ENCODE data around the gene RBMS3. TPM values are rescaled to one million over a fixed set of nuclear protein-coding genes. Genes with fewer than 3 reads are reported as not detected.

RBMS3 gene
- total and polyA plus RNA-seq, 2 donors (not counting 1 experiment from before 2014, with no cell fraction given): 26.9 to 68.4 TPM

GRCh38 chr3:29345516-29346300 is 64.8 kb downstream of the RBMS3 start:
- Histone ChIP-seq H3K4me3 (replicated peaks in 1 of 4; ENCODE audit: control extremely low read depth in 1 of 4, insufficient read depth in 1 of 4, low read depth in 3 of 4, low read length in 4 of 4) (no peak overlapping the region), H2AFZ (ENCODE audit: low read length) (no peak overlapping the region), H3K27me3 (ENCODE audit: control insufficient read depth, insufficient read depth, low read length) (no peaks in the 10 kb centered on the region), H3K4me1 (ENCODE audit: control insufficient read depth, extremely low read depth, insufficient read depth, low read length) (no peaks in the 10 kb centered on the region), H3K4me2 (ENCODE audit: extremely low read depth, insufficient read depth, low read length) (no peak overlapping the region), H3K36me3 (ENCODE audit: control insufficient read depth, insufficient read depth, low read length) (no peaks in the 10 kb centered on the region), H4K20me1 (ENCODE audit: control insufficient read depth, extremely low read depth, insufficient read depth, low read length) (no peaks in the 10 kb centered on the region), H3K27ac (ENCODE audit: insufficient read depth, low read length) (no peak overlapping the region), H3K9me3 (ENCODE audit: control insufficient read depth, insufficient read depth, low read depth, low read length) (no peaks in the 10 kb centered on the region), H3K9ac (ENCODE audit: insufficient read depth, low read length) (no peak overlapping the region), H3K79me2 (ENCODE audit: control insufficient read depth, insufficient read depth, low read length) (peaks cover 3% of the 10 kb centered on the region)
- no peak for DNase-seq (ENCODE audit: low read depth in 2 of 2)
- no peak for TF ChIP-seq CTCF (conservative IDR thresholded peaks at IDR 0.05 in 1 of 2, IDR thresholded peaks at IDR 0.05 in 1 of 2; ENCODE audit: low read depth in 1 of 2, low read length in 2 of 2)

GRCh38 chr3:29346828-29347227 is 66.0 kb downstream of the RBMS3 start:
- H3K4me2 ChIP-seq (ENCODE audit: extremely low read depth, insufficient read depth, low read length): no peak overlapping the region
- peak; percentile 39 to 81 for DNase-seq (ENCODE audit: low read depth in 2 of 2)
- H3K4me3 ChIP-seq (replicated peaks in 1 of 4; ENCODE audit: control extremely low read depth in 1 of 4, insufficient read depth in 1 of 4, low read depth in 3 of 4, low read length in 4 of 4): no peak overlapping the region
- H3K27ac ChIP-seq (ENCODE audit: insufficient read depth, low read length): no peak overlapping the region
- TF ChIP-seq EZH2 (IDR thresholded peaks at IDR 0.05; ENCODE audit: low read length, missing control alignments): no peak
- no peak for TF ChIP-seq CTCF (conservative IDR thresholded peaks at IDR 0.05 in 1 of 2, IDR thresholded peaks at IDR 0.05 in 1 of 2; ENCODE audit: low read depth in 1 of 2, low read length in 2 of 2)
- no peaks in the 10 kb centered on the region for H3K4me1 ChIP-seq (ENCODE audit: control insufficient read depth, extremely low read depth, insufficient read depth, low read length)
- no peak overlapping the region for H3K9ac ChIP-seq (ENCODE audit: insufficient read depth, low read length)
- H3K36me3 ChIP-seq (ENCODE audit: control insufficient read depth, insufficient read depth, low read length): no peaks in the 10 kb centered on the region
- H3K27me3 ChIP-seq (ENCODE audit: control insufficient read depth, insufficient read depth, low read length): no peaks in the 10 kb centered on the region
- H3K79me2 ChIP-seq (ENCODE audit: control insufficient read depth, insufficient read depth, low read length): peaks cover 3% of the 10 kb centered on the region
- no peaks in the 10 kb centered on the region for H3K9me3 ChIP-seq (ENCODE audit: control insufficient read depth, insufficient read depth, low read depth, low read length)
- no peaks in the 10 kb centered on the region for H4K20me1 ChIP-seq (ENCODE audit: control insufficient read depth, extremely low read depth, insufficient read depth, low read length)
- H2AFZ ChIP-seq (ENCODE audit: low read length): no peak overlapping the region

GRCh38 chr3:29347412-29347811 is 66.5 kb downstream of the RBMS3 start:
- no peak overlapping the region for H3K4me3 ChIP-seq (replicated peaks in 1 of 4; ENCODE audit: control extremely low read depth in 1 of 4, insufficient read depth in 1 of 4, low read depth in 3 of 4, low read length in 4 of 4)
- no peaks in the 10 kb centered on the region for H3K27me3 ChIP-seq (ENCODE audit: control insufficient read depth, insufficient read depth, low read length)
- no peak overlapping the region for H2AFZ ChIP-seq (ENCODE audit: low read length)
- no peak overlapping the region for H3K4me2 ChIP-seq (ENCODE audit: extremely low read depth, insufficient read depth, low read length)
- H3K36me3 ChIP-seq (ENCODE audit: control insufficient read depth, insufficient read depth, low read length): no peaks in the 10 kb centered on the region
- TF ChIP-seq CTCF (conservative IDR thresholded peaks at IDR 0.05 in 1 of 2, IDR thresholded peaks at IDR 0.05 in 1 of 2; ENCODE audit: low read depth in 1 of 2, low read length in 2 of 2): no peak
- no peak for TF ChIP-seq EZH2 (IDR thresholded peaks at IDR 0.05; ENCODE audit: low read length, missing control alignments)
- H3K79me2 ChIP-seq (ENCODE audit: control insufficient read depth, insufficient read depth, low read length): peaks cover 4% of the 10 kb centered on the region
- H3K9ac ChIP-seq (ENCODE audit: insufficient read depth, low read length): no peak overlapping the region
- no peaks in the 10 kb centered on the region for H3K9me3 ChIP-seq (ENCODE audit: control insufficient read depth, insufficient read depth, low read depth, low read length)
- no peaks in the 10 kb centered on the region for H3K4me1 ChIP-seq (ENCODE audit: control insufficient read depth, extremely low read depth, insufficient read depth, low read length)
- no peak overlapping the region for H3K27ac ChIP-seq (ENCODE audit: insufficient read depth, low read length)
- no peaks in the 10 kb centered on the region for H4K20me1 ChIP-seq (ENCODE audit: control insufficient read depth, extremely low read depth, insufficient read depth, low read length)
- DNase-seq (ENCODE audit: low read depth in 2 of 2): no peak
